GM18870 (cell line): ENCODE data around the gene ERGIC1.

Source experiments
- ATAC-seq: cut with Tn5 transposase; IDR thresholded peaks from one replicate; pipeline ENCODE4 v1.9.1; 2021; ENCODE audit warnings: moderate library complexity; ENCODE audit not compliant: unreplicated experiment

ERGIC1 gene

GRCh38 chr5:172915514-172915913, 81.5 kb downstream of the ERGIC1 start:
- no peak for ATAC-seq

GRCh38 chr5:172918421-172919371, 84.6 kb downstream of the ERGIC1 start:
- no peak for ATAC-seq

GRCh38 chr5:172919525-172920446, 85.7 kb downstream of the ERGIC1 start:
- no peak for ATAC-seq

GRCh38 chr5:172920447-172920849, 86.4 kb downstream of the ERGIC1 start:
- ATAC-seq: no peak

DNA sequence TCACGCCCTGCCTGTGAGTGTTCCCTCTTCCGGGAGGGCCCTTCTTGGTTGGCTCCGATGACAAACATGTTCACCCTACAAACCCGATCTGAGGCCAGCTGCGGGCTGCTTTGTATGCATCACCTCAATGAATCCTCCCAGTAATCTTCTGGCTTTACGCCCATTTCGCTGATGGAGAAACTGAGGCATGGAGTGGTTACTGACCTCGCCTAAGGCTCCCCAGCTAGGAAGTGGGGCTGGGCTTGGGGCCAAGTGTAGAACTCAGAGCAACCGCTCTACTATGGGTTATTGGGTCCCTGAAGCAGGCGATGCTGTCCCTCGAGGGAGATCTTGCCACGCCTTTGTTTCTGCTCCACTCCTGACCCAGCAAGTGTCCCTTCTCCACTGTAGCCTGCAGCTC, 86.9 kb downstream of the ERGIC1 start:
- ATAC-seq: no peak

DNA sequence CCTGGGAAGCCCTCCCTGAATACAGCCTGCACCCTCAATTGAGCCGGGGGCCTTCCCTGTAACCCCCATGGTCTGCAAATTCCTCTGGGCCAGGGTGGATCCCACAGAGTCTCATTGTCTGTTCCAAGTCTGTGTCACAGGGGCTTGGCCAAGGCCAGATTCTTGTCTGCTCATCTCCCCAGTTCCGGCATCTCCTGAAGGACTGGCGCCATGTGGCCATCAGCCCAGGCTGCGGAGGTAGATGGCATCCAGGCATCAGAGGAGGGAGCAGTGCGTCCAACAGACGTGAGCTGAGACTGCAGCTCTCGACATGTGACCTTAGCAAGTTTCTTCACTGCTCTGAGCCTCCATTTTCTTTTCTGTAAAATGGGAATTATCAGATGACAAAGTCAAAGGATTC, 87.9 kb downstream of the ERGIC1 start:
- ATAC-seq: no peak

GRCh38 chr5:172923539-172923938, 89.5 kb downstream of the ERGIC1 start:
- no peak for ATAC-seq

GRCh38 chr5:172925336-172925948, 91.4 kb downstream of the ERGIC1 start:
- no peak for ATAC-seq

- ATAC-seq: no peak
Measured at GRCh38 chr5:172926008-172926523, 92.0 kb downstream of the ERGIC1 start.

DNA sequence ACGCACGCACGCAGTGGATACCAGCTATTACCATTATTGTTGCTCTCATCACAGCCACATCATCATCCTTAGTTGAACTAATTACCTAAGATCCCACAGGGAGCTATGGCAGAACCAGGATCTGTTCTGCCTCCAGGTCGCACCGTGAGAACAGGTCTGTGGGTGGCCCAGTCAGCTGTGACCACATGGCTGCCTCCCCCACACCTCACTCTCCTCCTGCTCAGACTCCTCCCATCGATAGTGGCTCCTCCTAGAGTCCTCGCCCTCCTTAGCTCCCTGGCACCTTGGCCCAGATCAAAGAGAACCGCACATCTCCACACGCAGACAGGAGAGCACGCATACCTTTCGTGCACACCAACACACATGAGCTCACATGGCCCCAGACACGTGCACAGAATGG, 92.7 kb downstream of the ERGIC1 start:
- ATAC-seq: no peak

DNA sequence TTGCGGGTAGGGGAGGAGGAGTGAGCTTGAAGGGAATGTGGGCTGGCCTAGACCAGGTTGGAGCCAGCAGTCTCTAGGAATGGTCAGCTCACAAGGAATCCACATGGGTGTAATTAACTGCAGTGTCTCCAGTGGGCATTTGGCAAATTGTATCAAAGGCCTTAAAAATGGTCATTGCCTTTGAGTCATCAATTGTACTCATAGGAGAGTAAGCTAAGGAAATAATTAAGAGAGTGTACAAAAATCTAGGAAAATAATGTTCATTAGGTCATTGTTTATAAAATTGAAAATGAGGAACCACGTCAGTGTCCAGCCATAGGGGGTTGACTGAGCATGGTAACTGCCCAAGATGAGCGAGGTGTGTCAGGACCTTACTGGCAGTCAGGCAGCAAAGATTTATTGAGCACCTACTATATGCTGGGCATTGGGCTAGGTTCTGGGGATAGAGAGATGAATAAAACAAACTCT, 95.4 kb downstream of the ERGIC1 start:
- ATAC-seq: no peak

- no peak for ATAC-seq
Measured at GRCh38 chr5:172931001-172931536, 97.0 kb downstream of the ERGIC1 start.

- no peak for ATAC-seq
Measured at GRCh38 chr5:172932313-172933017, 98.4 kb downstream of the ERGIC1 start.

DNA sequence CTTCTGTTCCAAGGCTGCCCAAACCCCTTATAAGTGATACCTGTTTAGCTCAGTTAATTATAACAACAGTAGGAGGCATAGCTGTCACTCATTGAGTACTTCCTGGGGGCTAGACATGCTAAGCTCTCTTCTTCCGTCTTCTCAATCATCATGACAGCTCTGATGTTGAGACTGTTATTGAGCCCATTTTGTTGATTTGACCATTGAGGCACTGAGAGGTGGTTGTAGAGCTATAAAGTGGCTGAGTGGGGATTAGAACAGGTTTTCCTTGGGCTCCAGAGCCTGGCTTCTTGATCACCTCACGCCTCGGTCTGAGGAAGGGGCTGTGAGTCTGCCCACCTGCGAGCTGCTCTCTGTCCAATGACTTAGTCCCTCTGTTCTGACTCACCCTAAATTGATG, 99.2 kb downstream of the ERGIC1 start:
- ATAC-seq: no peak

DNA sequence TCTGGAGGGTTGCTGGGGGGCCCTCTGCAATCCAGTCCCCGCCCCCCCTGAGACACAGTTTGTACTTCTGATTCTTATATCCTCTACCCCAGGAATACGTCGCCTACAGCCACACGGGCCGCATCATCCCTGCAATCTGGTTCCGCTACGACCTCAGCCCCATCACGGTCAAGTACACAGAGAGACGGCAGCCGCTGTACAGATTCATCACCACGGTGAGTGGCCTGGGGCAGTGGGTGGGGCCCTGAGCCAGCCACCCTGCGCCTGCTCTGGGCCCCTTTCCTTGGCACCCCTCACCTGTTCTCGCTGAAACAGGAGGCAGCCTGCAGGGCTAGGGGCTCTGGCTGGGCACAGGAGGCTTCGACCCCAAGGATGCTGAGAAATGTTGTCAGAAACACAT, 101.0 kb downstream of the ERGIC1 start:
- no peak for ATAC-seq

DNA sequence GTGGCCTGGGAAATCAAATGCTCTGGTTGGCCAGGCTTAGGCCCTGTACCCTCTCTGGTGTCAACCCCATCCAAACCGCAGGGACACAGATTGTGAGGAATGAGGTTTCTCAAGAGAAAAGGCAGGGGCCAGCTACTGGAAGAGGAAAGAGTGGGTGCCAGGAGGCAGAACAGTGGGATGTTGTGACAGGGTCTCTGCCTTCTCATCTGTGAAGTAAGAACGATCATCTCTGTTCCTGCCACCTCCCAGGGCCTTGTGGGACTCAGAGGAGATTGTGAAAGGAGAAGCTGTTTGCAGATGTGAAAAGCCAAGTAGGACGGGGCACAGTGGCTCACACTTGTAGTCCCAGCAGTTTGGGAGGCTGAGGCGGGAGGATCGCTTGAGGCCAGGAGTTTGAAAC, 102.3 kb downstream of the ERGIC1 start:
- no peak for ATAC-seq

DNA sequence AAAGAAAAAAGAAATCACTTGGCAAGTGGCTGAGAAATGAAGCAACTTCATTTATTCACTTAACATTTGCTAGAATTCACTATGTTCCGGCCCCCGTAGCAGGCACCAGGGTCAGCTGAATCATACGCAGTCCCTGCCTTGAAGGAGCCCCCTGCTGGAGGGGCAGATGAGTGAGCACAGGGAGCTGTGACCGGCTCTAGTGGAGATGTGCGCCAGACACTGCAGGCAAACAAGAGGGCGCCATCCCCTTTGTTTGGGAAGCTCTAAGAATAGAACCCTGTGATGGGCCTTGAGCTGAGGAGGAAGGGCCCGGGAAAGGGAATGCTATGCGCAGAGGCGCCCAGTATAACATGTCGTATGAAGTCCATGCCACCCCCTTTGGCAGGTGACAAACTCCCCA, 105.0 kb downstream of the ERGIC1 start:
- ATAC-seq: no peak

- ATAC-seq: no peak
Measured at GRCh38 chr5:172939611-172940267, 105.7 kb downstream of the ERGIC1 start.

DNA sequence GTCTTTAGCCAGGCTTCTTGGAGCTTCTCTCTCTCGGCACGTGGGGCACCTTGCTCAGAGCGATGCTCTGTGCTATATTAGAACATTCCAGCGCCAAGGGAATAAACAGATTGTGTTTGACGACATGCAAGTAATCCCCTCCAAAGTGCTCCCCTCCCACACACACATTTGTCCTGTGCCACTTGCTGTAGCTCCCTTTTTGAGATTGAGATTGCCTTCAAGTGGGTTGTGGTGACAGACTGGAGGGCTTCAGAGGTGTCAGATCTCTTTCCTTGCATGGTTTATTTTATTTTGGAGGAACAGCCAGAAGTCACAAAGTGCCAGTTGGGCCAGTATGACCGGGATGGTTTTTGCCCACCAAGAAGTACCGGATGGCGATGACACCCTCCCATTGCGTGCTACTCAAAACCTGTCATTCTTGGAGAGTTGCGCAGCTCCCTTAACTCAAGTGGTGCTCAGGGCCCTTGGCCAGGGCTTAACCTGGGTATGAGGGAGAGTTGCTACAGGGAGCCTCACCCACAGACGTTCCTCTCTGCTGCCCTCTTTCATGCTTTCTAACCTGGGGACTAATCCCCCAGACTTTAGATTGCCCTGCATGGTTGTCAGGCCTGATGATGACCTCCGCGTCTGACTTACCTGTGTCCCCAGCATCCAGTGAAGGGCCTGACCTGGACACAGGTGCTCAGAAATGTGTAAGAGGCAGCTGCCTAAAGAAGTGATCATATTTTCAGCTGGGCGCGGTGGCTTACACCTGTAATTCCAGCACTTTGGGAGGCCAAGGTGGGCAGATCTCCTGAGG, 106.4 kb downstream of the ERGIC1 start:
- no peak for ATAC-seq
